HUES6 (cell line): ENCODE results near the gene CORO1C.
"Not testable (repeated sequence)": the region's sequence is repeated elsewhere in the genome, so short reads cannot be mapped to it uniquely, and the experiment has no call there.

Experiments used
- H3K27ac ChIP-seq: 2 replicates; pipeline ENCODE4 v1.7.0; 2013; ENCODE audit warnings: low read depth, mild to moderate bottlenecking, low read length, inconsistent platforms
- H3K27me3 ChIP-seq: 2 replicates; pipeline ENCODE4 v1.6.1; 2013; ENCODE audit warnings: low read length; ENCODE audit not compliant: control insufficient read depth, insufficient read depth
- H3K36me3 ChIP-seq: 2 replicates; pipeline ENCODE4 v1.6.1; 2013; ENCODE audit warnings: low read length; ENCODE audit not compliant: control insufficient read depth, insufficient read depth
- H3K4me1 ChIP-seq: 2 replicates; pipeline ENCODE4 v1.6.1; 2013; ENCODE audit warnings: low read length; ENCODE audit not compliant: control insufficient read depth, insufficient read depth
- H3K4me3 ChIP-seq: 2 replicates; pipeline ENCODE4 v1.5.1; 2013; ENCODE audit warnings: low read depth, low read length
- H3K9ac ChIP-seq: one replicate; pipeline ENCODE4 v1.6.1; 2013; ENCODE audit warnings: mild to moderate bottlenecking, low read length
- H3K9me3 ChIP-seq: 2 replicates; pipeline ENCODE4 v1.6.1; 2013; ENCODE audit warnings: low read depth, low read length; ENCODE audit not compliant: control insufficient read depth, insufficient read depth

The CORO1C gene

DNA sequence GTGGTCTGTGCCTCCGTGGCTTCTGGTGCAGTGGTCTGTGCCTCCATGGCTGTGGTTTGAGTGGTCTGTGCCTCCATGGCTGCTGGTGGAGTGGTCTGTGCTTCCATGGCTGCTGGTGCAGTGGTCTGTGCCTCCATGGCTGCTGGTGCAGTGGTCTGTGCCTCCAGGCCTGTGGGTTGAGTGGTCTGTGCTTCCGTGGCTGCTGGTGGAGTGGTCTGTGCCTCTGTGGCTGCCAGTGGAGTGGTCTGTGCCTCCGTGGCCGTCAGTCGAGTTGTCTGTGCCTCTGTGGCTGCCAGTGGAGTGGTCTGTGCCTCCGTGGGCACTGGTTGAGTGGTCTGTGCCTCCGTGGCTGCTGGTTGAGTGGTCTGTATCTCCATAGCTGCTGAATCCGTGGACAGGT is 107.7 kb downstream of the CORO1C start:
- Histone ChIP-seq H3K36me3 (no peaks in the 10 kb centered on the region), H3K9ac (no peak overlapping the region), H3K9me3 (no peaks in the 10 kb centered on the region), H3K4me1 (peaks cover 14% of the 10 kb centered on the region), H3K4me3 (no peak overlapping the region), H3K27ac (no peak overlapping the region), H3K27me3 (no peaks in the 10 kb centered on the region)

DNA sequence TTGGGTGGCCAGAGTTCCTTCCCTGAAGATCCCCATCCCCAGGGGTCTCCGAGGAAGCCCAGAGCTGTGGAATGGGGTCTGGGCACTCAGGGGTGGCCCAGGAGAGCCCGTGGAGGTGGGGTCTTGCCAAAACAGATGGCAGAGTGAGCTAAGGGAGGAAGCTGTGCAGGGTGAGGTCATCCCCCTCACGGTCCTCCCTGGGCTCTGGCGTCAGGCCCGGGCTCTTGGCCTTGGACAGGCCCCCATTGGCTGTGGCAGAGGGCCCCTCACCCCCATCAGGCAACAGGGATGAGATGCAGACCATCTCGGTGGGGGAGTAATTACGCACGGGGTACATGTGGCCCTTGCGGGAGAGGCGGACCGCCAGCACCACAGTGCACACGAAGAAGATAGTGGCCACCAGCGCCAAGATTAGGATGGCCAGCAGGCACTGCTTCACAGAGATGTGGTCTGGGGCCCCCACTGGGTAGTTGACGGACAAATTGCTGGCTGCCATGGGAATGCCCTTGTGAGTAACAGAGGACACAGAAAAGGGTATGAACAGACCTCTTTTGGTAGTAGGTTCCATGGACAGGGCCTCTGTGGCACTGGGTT is 108.3 kb downstream of the CORO1C start:
- Histone ChIP-seq H3K27me3 (no peaks in the 10 kb centered on the region), H3K36me3 (no peaks in the 10 kb centered on the region), H3K4me1 (peaks cover 15% of the 10 kb centered on the region), H3K9me3 (no peaks in the 10 kb centered on the region), H3K4me3 (no peak overlapping the region), H3K27ac (no peak overlapping the region), H3K9ac (no peak overlapping the region)

DNA sequence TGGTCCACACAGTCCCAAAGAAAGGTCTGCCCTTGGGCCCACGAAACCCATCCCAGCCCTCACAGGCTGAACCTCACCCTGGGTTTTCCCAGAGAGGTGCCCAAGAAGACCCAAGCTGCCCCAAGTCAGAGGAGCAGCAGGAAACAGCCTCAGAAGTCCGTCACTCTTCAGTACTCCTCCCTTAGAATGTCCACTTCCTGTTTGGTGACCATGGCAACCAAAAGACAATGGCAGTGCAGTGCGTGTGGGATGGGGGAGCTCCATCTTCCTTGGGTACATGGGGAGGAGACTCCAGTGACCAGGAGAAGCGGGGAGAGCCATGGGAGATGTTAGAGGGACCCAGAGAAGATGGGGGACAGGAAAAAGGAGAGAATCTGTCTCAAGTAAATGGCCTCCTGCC is 108.9 kb downstream of the CORO1C start:
- H3K9ac ChIP-seq = no peak overlapping the region
- no peaks in the 10 kb centered on the region for H3K27me3 ChIP-seq
- no peak overlapping the region for H3K4me3 ChIP-seq
- H3K9me3 ChIP-seq = no peaks in the 10 kb centered on the region
- H3K36me3 ChIP-seq = no peaks in the 10 kb centered on the region
- no peak overlapping the region for H3K27ac ChIP-seq
- H3K4me1 ChIP-seq = peaks cover 15% of the 10 kb centered on the region

DNA sequence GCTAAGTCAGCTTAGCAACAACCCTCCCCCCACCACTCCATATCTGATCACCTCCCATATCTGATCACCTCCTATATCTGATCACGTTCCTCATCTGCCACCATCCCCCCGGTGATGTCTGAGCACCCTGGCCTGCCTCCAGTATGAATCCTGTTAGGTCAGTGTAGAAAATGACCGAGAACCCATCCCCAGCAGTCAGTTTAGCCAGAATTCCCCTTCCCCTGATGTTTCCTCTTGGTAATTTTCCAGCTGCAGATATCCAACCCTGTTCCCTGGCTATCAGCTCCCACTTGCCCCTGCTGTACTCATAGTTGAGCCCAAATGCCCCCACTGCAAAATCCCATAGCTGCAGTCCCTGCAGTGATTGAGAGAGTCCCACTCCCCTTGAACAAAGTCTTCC is 110.2 kb downstream of the CORO1C start:
- no peak overlapping the region for H3K9ac ChIP-seq
- H3K27ac ChIP-seq = no peak overlapping the region
- H3K27me3 ChIP-seq = no peaks in the 10 kb centered on the region
- no peaks in the 10 kb centered on the region for H3K9me3 ChIP-seq
- peaks cover 18% of the 10 kb centered on the region for H3K4me1 ChIP-seq
- H3K4me3 ChIP-seq = no peak overlapping the region
- no peaks in the 10 kb centered on the region for H3K36me3 ChIP-seq

DNA sequence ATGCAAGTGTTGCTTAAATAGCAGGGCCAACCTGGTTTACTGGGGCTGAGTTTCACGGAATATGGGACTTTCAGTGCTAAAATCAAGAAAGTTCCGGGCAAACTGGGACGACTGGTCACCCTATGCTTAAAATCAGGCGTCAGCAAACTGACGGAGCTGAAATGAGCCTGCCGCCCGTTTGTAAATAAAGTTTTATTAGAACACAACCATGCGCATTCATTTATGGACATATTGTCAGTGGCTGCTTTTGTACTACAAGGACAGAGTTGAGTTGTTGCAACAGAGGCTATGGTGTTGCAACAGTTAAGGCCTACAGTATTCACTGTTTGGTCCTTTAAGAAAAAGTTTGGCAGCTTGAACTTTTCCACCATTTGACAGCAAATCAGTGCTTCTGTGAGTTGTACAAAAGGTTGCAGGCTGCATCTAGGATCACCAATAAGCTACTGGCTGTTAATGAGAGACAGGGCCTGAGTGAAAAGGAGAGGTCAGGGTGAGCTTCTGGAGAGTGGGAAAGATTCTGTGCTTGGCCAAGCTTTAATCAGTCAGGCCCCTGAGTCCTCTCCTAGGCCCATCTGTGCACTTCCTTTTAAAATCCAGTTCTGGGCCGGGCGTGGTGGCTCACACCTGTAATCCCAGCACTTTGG is 111.0 kb downstream of the CORO1C start:
- H3K36me3 ChIP-seq = no peaks in the 10 kb centered on the region
- H3K27me3 ChIP-seq = no peaks in the 10 kb centered on the region
- H3K9ac ChIP-seq = no peak overlapping the region
- H3K9me3 ChIP-seq = peaks cover 6% of the 10 kb centered on the region; the same call in 1 of the 2 replicates
- no peak overlapping the region for H3K4me3 ChIP-seq
- no peak overlapping the region for H3K27ac ChIP-seq
- H3K4me1 ChIP-seq = peaks cover 15% of the 10 kb centered on the region

DNA sequence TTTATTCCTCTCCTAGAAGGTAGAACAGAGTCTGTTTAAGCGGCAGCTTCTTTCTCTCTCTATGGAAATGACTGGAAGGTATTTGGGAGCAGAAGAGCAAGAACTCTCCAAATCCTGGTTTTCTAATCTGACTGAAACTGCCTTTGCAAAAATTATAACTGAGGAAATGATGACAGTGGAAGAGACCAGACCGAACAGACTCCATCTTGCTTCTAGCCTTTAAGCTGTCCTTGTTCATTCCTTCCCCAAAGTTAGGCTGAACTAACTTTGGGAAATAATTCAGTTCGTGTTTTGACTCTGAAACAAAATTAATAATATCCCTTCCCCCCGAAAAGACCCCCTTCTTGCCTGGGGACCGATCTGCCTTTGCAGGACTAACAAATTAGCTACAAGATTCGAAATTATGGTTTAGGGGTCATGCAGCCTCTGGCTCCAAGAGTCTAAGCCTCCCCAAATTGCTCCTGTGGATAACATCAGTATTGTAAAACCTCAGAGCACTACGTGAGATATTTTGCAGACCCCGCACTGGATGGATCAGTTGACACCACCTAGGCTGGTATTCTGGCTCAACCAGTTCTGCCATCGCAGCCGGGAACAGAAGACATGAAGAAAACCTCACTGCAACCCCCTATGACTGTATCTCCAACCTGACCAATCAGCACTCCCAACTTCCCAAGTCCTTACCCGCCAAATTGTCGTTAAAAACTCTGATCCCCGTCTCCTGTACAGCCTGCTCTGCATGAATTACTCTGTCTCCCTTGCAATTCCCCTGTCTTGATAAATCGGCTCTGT is 111.8 kb downstream of the CORO1C start:
- Histone ChIP-seq H3K4me1 (peaks cover 12% of the 10 kb centered on the region; the same call in 1 of the 2 replicates), H3K27me3 (no peaks in the 10 kb centered on the region), H3K36me3 (no peaks in the 10 kb centered on the region), H3K9ac (no peak overlapping the region), H3K4me3 (no peak overlapping the region), H3K27ac (no peak overlapping the region), H3K9me3 (peaks cover 6% of the 10 kb centered on the region; the same call in 1 of the 2 replicates)

DNA sequence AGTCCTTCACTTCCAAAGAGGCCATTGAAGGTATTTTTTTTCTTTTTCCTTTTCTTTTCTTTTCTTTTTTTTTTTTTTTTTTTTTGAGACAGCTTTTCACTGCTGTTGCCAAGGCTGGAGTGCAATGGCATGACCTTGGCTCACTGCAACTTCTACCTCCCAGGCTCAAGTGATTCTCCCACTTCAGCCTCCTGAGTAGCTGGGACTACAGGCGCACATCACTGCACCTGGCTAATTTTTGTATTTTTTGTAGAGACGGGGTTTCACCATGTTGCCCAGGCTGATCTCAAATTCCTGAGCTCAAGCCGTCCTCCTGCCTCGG is 112.4 kb downstream of the CORO1C start:
- H3K36me3 ChIP-seq, H3K4me3 ChIP-seq, H3K27ac ChIP-seq, H3K27me3 ChIP-seq, H3K9me3 ChIP-seq, H3K9ac ChIP-seq: not testable (repeated sequence)
- H3K4me1 ChIP-seq = peaks cover 12% of the 10 kb centered on the region; the same call in 1 of the 2 replicates

DNA sequence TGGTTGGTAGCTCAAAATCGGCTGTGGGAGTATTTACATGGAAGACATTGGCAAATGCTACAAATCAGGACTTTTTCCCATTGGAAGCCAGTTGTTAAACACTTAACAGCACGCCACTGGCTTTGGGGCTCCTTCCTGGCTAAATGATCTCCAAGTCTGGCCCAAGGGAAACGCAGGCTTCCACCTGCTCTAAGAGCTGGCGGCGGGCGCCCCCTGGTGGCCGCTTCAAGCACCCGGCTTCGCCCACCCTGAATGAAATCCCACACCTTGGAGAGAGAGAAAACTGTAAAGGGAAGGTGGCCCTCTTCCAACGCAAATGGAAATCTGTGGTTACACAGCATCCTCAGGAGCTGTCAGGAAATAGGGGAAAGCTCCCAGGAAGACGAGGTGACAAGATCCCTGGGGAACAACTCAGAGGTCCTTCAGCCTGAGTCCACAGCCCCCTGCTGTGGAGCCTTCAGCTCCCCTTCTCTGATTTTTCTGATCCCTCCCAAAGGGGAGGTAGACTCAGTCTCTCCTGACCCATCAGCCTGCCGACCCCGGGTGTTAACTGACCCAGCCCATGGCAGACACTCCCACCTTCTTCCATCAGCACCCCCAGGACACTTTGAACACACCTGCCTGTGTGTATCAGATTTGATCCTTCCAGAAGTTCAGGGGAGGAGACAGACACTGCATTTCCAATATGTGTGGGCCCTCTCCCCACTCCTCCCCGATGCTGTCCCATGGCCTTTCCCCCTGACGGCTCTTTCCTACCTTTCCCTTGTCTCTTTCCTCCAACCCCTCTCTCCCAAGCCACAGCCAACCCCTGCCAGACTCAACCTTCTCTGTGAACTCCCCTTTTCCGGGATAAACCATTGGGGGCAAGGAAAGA is 113.0 kb downstream of the CORO1C start:
- H3K4me3 ChIP-seq = no peak overlapping the region
- H3K27me3 ChIP-seq = no peaks in the 10 kb centered on the region
- H3K9ac ChIP-seq = no peak overlapping the region
- H3K9me3 ChIP-seq = peaks cover 6% of the 10 kb centered on the region; the same call in 1 of the 2 replicates
- no peaks in the 10 kb centered on the region for H3K36me3 ChIP-seq
- no peak overlapping the region for H3K27ac ChIP-seq
- peaks cover 16% of the 10 kb centered on the region; the same call in 1 of the 2 replicates for H3K4me1 ChIP-seq

DNA sequence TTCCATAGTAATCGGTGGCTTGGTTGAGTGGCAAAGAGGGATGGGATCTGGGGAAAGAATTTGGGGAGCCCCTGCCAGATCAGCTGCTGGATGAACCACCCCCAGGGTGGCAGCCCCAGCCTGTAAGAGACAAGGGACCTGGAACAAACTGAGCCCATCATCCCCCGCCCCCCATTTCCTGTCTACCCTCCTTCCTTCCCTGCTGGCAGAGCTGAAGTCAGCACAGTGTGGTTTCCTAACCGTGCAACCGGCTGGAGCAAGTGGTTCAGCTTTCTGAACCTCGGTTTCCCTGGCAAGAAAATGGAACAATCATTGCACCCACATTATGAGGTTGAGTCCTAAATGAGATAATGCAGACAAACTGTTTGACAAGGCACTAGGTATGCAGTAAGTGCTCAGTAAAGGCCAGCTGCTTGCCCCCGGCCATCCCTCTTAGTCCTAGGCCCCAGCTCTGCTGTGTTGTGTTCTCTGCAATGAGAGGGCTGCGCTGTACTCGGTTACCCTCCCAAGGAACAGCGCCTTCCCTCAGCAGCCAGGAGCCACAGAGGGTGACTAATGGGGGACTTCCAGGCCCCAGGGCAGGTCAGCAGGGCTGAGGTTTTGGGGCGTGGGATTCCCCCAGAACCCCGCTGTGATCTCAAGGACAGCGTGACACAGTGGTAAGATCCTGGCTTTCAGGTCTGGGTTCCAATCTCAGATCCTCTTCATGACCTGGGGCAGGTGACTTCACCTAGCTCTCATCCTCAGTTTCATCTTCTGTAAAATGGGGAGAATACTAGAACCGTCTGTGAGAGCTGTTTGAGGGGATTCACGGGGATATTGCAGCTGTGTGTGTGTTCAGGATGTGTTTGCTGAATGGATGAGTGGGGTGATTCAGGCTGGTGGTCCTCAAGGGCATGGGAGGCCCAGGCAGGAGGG is 114.1 kb downstream of the CORO1C start:
- H3K4me1 ChIP-seq = peaks cover 21% of the 10 kb centered on the region; the same call in 1 of the 2 replicates
- no peaks in the 10 kb centered on the region for H3K36me3 ChIP-seq
- no peak overlapping the region for H3K9ac ChIP-seq
- no peaks in the 10 kb centered on the region for H3K27me3 ChIP-seq
- H3K27ac ChIP-seq = no peak overlapping the region
- peaks cover 6% of the 10 kb centered on the region; the same call in 1 of the 2 replicates for H3K9me3 ChIP-seq
- no peak overlapping the region for H3K4me3 ChIP-seq

DNA sequence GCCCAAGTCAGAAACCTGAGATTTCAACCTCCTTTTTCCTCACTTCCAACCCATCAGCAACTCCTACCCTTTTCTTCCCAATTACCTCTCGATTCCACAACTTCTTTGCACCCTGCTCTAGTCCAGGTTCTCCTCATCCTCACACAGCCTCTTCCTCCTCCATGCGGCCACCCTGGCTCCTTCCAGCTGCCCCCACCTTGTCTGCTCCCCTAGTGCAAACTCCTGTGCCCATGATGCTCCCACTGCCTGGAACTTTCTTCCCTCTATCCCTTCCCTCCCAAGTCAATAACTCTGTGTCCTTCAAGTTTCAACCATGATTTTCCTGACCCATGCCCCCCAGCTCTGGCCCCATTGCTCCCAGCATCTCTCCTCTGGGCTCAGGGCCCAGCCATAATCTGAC is 115.0 kb downstream of the CORO1C start:
- Histone ChIP-seq H3K4me1 (peaks cover 20% of the 10 kb centered on the region; the same call in 1 of the 2 replicates), H3K36me3 (no peaks in the 10 kb centered on the region), H3K9me3 (peaks cover 6% of the 10 kb centered on the region; the same call in 1 of the 2 replicates), H3K27ac (no peak overlapping the region), H3K4me3 (no peak overlapping the region), H3K27me3 (no peaks in the 10 kb centered on the region), H3K9ac (no peak overlapping the region)
